H9 (cell line): Measurements from ENCODE around the gene PNKP. TPM values are rescaled to one million over a fixed set of nuclear protein-coding genes. Genes with fewer than 3 reads are reported as not detected.

Experiments
- DNase-seq: peaks from one replicate; pipeline ENCODE4 v3.0.0-alpha.2; 2017
- H2AFZ ChIP-seq: one replicate; pipeline ENCODE4 v1.6.1; 2013; ENCODE audit warnings: mild to moderate bottlenecking, low read length, control low read depth, moderate library complexity
- H2AK5ac ChIP-seq: 2 replicates; pipeline ENCODE4 v1.6.1; 2013; ENCODE audit warnings: low read length, control low read depth, mixed read lengths; ENCODE audit not compliant: insufficient read length
- H2BK120ac ChIP-seq: one replicate; pipeline ENCODE4 v1.6.1; 2013; ENCODE audit warnings: low read depth, mild to moderate bottlenecking, low read length, control low read depth, inconsistent platforms; ENCODE audit not compliant: poor library complexity, severe bottlenecking
- H2BK12ac ChIP-seq: 2 replicates; pipeline ENCODE4 v1.6.1; 2013; ENCODE audit warnings: low read length, control low read depth, mixed read lengths, low read depth; ENCODE audit not compliant: insufficient read length
- H2BK15ac ChIP-seq: 2 replicates; pipeline ENCODE4 v1.6.1; 2013; ENCODE audit warnings: low read depth, low read length, control low read depth
- H2BK20ac ChIP-seq: one replicate; pipeline ENCODE4 v1.6.1; 2013; ENCODE audit warnings: low read depth, mild to moderate bottlenecking, low read length, control low read depth, inconsistent platforms; ENCODE audit not compliant: poor library complexity, severe bottlenecking
- H2BK5ac ChIP-seq: 2 replicates; pipeline ENCODE4 v1.6.1; 2013; ENCODE audit warnings: low read length, control low read depth, mixed read lengths; ENCODE audit not compliant: insufficient read length
- H3K14ac ChIP-seq: 2 replicates; pipeline ENCODE4 v1.6.1; 2013; ENCODE audit warnings: low read length, control low read depth; ENCODE audit not compliant: insufficient read depth
- H3K18ac ChIP-seq: 2 replicates; pipeline ENCODE4 v1.6.1; 2013; ENCODE audit warnings: low read depth, mild to moderate bottlenecking, mixed read lengths, low read length, control low read depth; ENCODE audit not compliant: insufficient read length
- H3K23ac ChIP-seq: 2 replicates; pipeline ENCODE4 v1.6.1; 2013; ENCODE audit warnings: low read length, control low read depth, mixed read lengths, low read depth; ENCODE audit not compliant: insufficient read length
- H3K23me2 ChIP-seq: 2 replicates; pipeline ENCODE4 v1.6.1; 2013; ENCODE audit warnings: low read depth, mild to moderate bottlenecking, mixed read lengths, low read length, control low read depth; ENCODE audit not compliant: insufficient read length, poor library complexity, severe bottlenecking
- H3K27ac ChIP-seq: 2 replicates; pipeline ENCODE4 v1.5.1; 2013; ENCODE audit warnings: low read length, control low read depth, mixed read lengths, low read depth; ENCODE audit not compliant: insufficient read length
- H3K27me3 ChIP-seq: 2 replicates; pipeline ENCODE4 v1.6.1; 2013; ENCODE audit warnings: low read length, control low read depth, inconsistent platforms; ENCODE audit not compliant: insufficient read depth
- H3K4ac ChIP-seq: 2 replicates; pipeline ENCODE4 v1.6.1; 2013; ENCODE audit warnings: low read depth, mild to moderate bottlenecking, control low read depth, inconsistent platforms, low read length, moderate library complexity
- H3K4me1 ChIP-seq: 2 replicates; pipeline ENCODE4 v1.6.1; 2013; ENCODE audit warnings: low read length, control low read depth, inconsistent platforms; ENCODE audit not compliant: insufficient read depth
- H3K4me2 ChIP-seq: 2 replicates; pipeline ENCODE4 v1.6.1; 2013; ENCODE audit warnings: low read length, control low read depth, mixed read lengths; ENCODE audit not compliant: insufficient read length, insufficient read depth
- H3K56ac ChIP-seq: 2 replicates; pipeline ENCODE4 v1.6.1; 2013; ENCODE audit warnings: low read depth, mild to moderate bottlenecking, mixed read lengths, low read length, control low read depth; ENCODE audit not compliant: insufficient read length
- H3K79me1 ChIP-seq: 2 replicates; pipeline ENCODE4 v1.6.1; 2013; ENCODE audit warnings: low read depth, mild to moderate bottlenecking, moderate library complexity, low read length, control low read depth, inconsistent platforms; ENCODE audit not compliant: insufficient read depth, poor library complexity, severe bottlenecking
- H3K79me2 ChIP-seq: 2 replicates; pipeline ENCODE4 v1.6.1; 2013; ENCODE audit warnings: low read length, control low read depth, inconsistent platforms; ENCODE audit not compliant: insufficient read depth
- H3K9ac ChIP-seq: 2 replicates; pipeline ENCODE4 v1.6.1; 2013; ENCODE audit warnings: low read length, control low read depth, mixed read lengths; ENCODE audit not compliant: insufficient read length; ENCODE audit errors: extremely low read depth
- H3K9me3 ChIP-seq: one replicate; pipeline ENCODE4 v1.6.1; 2013; ENCODE audit warnings: low read depth, low read length, inconsistent platforms; ENCODE audit not compliant: control insufficient read depth
- H3T11ph ChIP-seq: one replicate; pipeline ENCODE4 v1.6.1; 2013; ENCODE audit warnings: mild to moderate bottlenecking, low read length, control low read depth, inconsistent platforms
- H4K20me1 ChIP-seq: one replicate; pipeline ENCODE4 v1.6.1; 2013; ENCODE audit not compliant: control insufficient read depth, insufficient read length, insufficient read depth
- H4K5ac ChIP-seq: 2 replicates; pipeline ENCODE4 v1.6.1; 2013; ENCODE audit warnings: low read depth, mild to moderate bottlenecking, mixed read lengths, low read length, control low read depth; ENCODE audit not compliant: insufficient read length
- H4K8ac ChIP-seq: replicated peaks from 2 replicates; pipeline ENCODE4 v1.6.1; 2013; ENCODE audit warnings: low read length, control low read depth, mixed read lengths, low read depth; ENCODE audit not compliant: insufficient read length
- H4K91ac ChIP-seq: 2 replicates; pipeline ENCODE4 v1.6.1; 2013; ENCODE audit warnings: low read depth, mild to moderate bottlenecking, moderate library complexity, mixed read lengths, low read length, control low read depth; ENCODE audit not compliant: insufficient read length
- H3K27ac Mint-ChIP-seq, 3 experiments: 2 replicates in 2 of 3; 3 replicates in 1 of 3; pipeline ENCODE4 v1.8.0; 2020 to 2021; ENCODE audit warnings: mixed read lengths in 3 of 3, mild to moderate bottlenecking in 1 of 3, moderate library complexity in 1 of 3
- H3K27me3 Mint-ChIP-seq: 2 replicates; pipeline ENCODE4 v1.8.0; 2021; ENCODE audit warnings: low read depth, mild to moderate bottlenecking, moderate library complexity, mixed read lengths
- H3K36me3 Mint-ChIP-seq, 3 experiments: 2 replicates in 2 of 3; 3 replicates in 1 of 3; pipeline ENCODE4 v1.8.0; 2020 to 2021; ENCODE audit warnings: low read depth in 3 of 3, mixed read lengths in 3 of 3; ENCODE audit not compliant: insufficient read depth in 1 of 3
- H3K4me1 Mint-ChIP-seq, 2 experiments: 2 replicates each; pipeline ENCODE4 v1.8.0; 2020; ENCODE audit warnings: mixed read lengths in 2 of 2
- H3K4me3 Mint-ChIP-seq, 2 experiments: 2 replicates in 1 of 2; 3 replicates in 1 of 2; pipeline ENCODE4 v1.8.0; 2020 to 2021; ENCODE audit warnings: mild to moderate bottlenecking in 2 of 2, mixed read lengths in 2 of 2, moderate library complexity in 1 of 2
- H3K9me3 Mint-ChIP-seq, 2 experiments: 2 replicates in 1 of 2; 3 replicates in 1 of 2; pipeline ENCODE4 v1.8.0; 2020; ENCODE audit warnings: mild to moderate bottlenecking in 2 of 2, mixed read lengths in 2 of 2, moderate library complexity in 1 of 2
- WGBS: extraction: QIAGEN DNeasy Blood & Tissue Kit; methylation state at CpG from one replicate; pipeline ENCODE4 v1.1.7; 2013; ENCODE audit warnings: missing lambda C conversion rate, low lambda C conversion rate, mixed read lengths; ENCODE audit not compliant: insufficient read length; ENCODE audit errors: extremely low coverage; 5-methylcytosine and 5-hydroxymethylcytosine counted together
- total RNA-seq: library from RNA; stranded (reverse); gene quantifications from 2 replicates; pipeline ENCODE4 v1.2.1, GENCODE V29; 2021
- TF ChIP-seq, protein P1 (sequence below): fragments of 200-600 bp; sonication (generic); conservative IDR thresholded peaks from 3 replicates; pipeline ENCODE4 v1.8.0; 2021; ENCODE audit warnings: antibody characterized with exemption, mild to moderate bottlenecking

Gene PNKP
- total RNA-seq, 1 experiment from 2014 or later, result 157 TPM

DNA sequence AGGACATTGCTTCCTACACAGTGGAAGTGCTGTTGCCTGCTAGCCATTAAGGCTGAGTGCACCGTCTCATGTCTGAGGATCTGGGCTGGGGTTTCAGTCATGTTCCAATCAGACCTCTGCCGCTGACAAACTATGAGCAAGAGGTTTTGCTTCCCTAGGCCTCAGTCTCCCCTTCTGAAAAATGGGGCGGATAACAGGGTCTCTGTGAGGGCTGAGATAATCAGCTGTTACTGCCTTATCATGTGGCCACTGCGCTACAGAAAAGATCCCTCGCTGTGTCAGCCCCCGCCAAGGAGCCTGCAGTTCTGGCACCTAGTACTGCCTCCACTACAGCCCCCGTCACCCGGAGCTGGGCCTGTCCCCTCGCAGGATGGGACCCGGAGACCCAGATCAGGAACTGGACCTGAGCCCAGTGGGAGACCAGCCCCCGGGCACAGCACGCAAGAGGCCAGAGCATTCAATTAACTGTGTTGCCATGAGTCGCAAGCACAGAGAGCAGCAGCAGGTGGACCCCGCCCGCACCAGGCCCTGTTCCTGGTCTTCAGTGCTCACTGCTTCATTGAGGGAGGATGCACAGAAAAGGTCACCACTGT, 3.0 kb upstream of the PNKP start:
- no CpG with 5 or more reads among the region's 15 CpGs for WGBS
- Histone ChIP-seq H3K9me3 (no peaks in the 10 kb centered on the region), H3K56ac (no peak overlapping the region), H3K79me1 (no peaks in the 10 kb centered on the region), H3K79me2 (no peaks in the 10 kb centered on the region; the same call in 1 of the 2 replicates), H4K20me1 (no peaks in the 10 kb centered on the region), H3K9ac (peak overlapping the region; percentile 48), H3K14ac (peak overlapping the region; percentile 80; the same call in 1 of the 2 replicates), H2BK12ac (no peak overlapping the region), H4K8ac (no peak overlapping the region), H3K4me2 (peak overlapping the region; percentile 60), H3K27ac (no peak overlapping the region), H3K4ac (no peak overlapping the region), H4K91ac (no peak overlapping the region), H2BK5ac (no peak overlapping the region), H2BK20ac (no peak overlapping the region), H2AFZ (no peak overlapping the region), H3K27me3 (no peaks in the 10 kb centered on the region), H3T11ph (no peak overlapping the region), H2AK5ac (no peak overlapping the region), H3K23me2 (peaks cover 15% of the 10 kb centered on the region), H3K18ac (peak overlapping the region; percentile 78), H3K23ac (no peak overlapping the region), H2BK15ac (no peak overlapping the region), H2BK120ac (no peak overlapping the region), H4K5ac (peak overlapping the region; percentile 7), H3K4me1 (peaks cover 2% of the 10 kb centered on the region; the same call in 1 of the 2 replicates)
- Mint-ChIP-seq H3K36me3 (peaks cover 6 to 19% (median 7%) of the 10 kb centered on the region in 3 experiments; a peak in 6 of 7 replicates), H3K4me1 (peaks cover 23 to 28% of the 10 kb centered on the region in 2 experiments), H3K27ac (peak overlapping the region; percentile 94 to 99 (median 97); a peak in 6 of 7 replicates), H3K9me3 (no peaks in the 10 kb centered on the region), H3K27me3 (no peaks in the 10 kb centered on the region), H3K4me3 (no peak overlapping the region)
- TF ChIP-seq, protein P1, sequence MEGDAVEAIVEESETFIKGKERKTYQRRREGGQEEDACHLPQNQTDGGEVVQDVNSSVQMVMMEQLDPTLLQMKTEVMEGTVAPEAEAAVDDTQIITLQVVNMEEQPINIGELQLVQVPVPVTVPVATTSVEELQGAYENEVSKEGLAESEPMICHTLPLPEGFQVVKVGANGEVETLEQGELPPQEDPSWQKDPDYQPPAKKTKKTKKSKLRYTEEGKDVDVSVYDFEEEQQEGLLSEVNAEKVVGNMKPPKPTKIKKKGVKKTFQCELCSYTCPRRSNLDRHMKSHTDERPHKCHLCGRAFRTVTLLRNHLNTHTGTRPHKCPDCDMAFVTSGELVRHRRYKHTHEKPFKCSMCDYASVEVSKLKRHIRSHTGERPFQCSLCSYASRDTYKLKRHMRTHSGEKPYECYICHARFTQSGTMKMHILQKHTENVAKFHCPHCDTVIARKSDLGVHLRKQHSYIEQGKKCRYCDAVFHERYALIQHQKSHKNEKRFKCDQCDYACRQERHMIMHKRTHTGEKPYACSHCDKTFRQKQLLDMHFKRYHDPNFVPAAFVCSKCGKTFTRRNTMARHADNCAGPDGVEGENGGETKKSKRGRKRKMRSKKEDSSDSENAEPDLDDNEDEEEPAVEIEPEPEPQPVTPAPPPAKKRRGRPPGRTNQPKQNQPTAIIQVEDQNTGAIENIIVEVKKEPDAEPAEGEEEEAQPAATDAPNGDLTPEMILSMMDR, result no peak
- DNase-seq, result no peak
